NCI-H1105 (cell line): Measurements from ENCODE around the gene CLDN24.

Experiments
- DNase-seq: peaks from one replicate; lab custom pipeline; 2025; lab: John Stamatoyannopoulos, UW

CLDN24 gene

GRCh38 chr4:183321079-183321478 lies 1.1 kb downstream of the CLDN24 start:
- DNase-seq, result no peak

GRCh38 chr4:183320211-183321059 lies 1.8 kb downstream of the CLDN24 start, which contains the start of gene CLDN22:
Gene CLDN22 (minus strand): TSS chr4:183320276. CDS start chr4:183320218, 58 bp downstream.
- no peak for DNase-seq

GRCh38 chr4:183318656-183319055 lies 3.6 kb downstream of the CLDN24 start:
- no peak for DNase-seq

- DNase-seq, result no peak
Measured at GRCh38 chr4:183314806-183315205, 7.4 kb downstream of the CLDN24 start.

- DNase-seq, result no peak
Measured at GRCh38 chr4:183314336-183314735, 7.9 kb downstream of the CLDN24 start.

GRCh38 chr4:183312841-183313240 lies 9.4 kb downstream of the CLDN24 start:
- DNase-seq, result no peak

GRCh38 chr4:183306811-183307210 lies 15.4 kb downstream of the CLDN24 start:
- DNase-seq, result no peak

- no peak for DNase-seq
Measured at GRCh38 chr4:183304538-183304937, 17.7 kb downstream of the CLDN24 start.

- no peak for DNase-seq
Measured at GRCh38 chr4:183304067-183304466, 18.2 kb downstream of the CLDN24 start.

- DNase-seq, result no peak
Measured at GRCh38 chr4:183303301-183303700, 18.9 kb downstream of the CLDN24 start.

- DNase-seq, result no peak
Measured at GRCh38 chr4:183300655-183301054, 21.6 kb downstream of the CLDN24 start.

- no peak for DNase-seq
Measured at GRCh38 chr4:183300070-183300469, 22.2 kb downstream of the CLDN24 start.

- no peak for DNase-seq
Measured at GRCh38 chr4:183299464-183299863, 22.8 kb downstream of the CLDN24 start.

GRCh38 chr4:183297675-183298074 lies 24.6 kb downstream of the CLDN24 start:
- no peak for DNase-seq

- no peak for DNase-seq
Measured at GRCh38 chr4:183295711-183296110, 26.5 kb downstream of the CLDN24 start.

- DNase-seq, result no peak
Measured at GRCh38 chr4:183291070-183291469, 31.2 kb downstream of the CLDN24 start.

- no peak for DNase-seq
Measured at GRCh38 chr4:183289688-183290087, 32.5 kb downstream of the CLDN24 start.

GRCh38 chr4:183288955-183289354 lies 33.3 kb downstream of the CLDN24 start:
- DNase-seq, result no peak

- no peak for DNase-seq
Measured at GRCh38 chr4:183287677-183288076, 34.5 kb downstream of the CLDN24 start.

GRCh38 chr4:183287309-183287659 lies 34.9 kb downstream of the CLDN24 start:
- DNase-seq, result no peak

GRCh38 chr4:183286590-183287308 lies 35.5 kb downstream of the CLDN24 start:
- no peak for DNase-seq

GRCh38 chr4:183285886-183286285 lies 36.3 kb downstream of the CLDN24 start:
- DNase-seq, result no peak

- no peak for DNase-seq
Measured at GRCh38 chr4:183284965-183285364, 37.3 kb downstream of the CLDN24 start.
